GOT3 (cell line): ENCODE results near the gene UHRF1.

Experiments
- DNase-seq: peaks from one replicate; lab custom pipeline; 2025; ENCODE audit warnings: mixed read lengths; lab: John Stamatoyannopoulos, UW

UHRF1 gene

GRCh38 chr19:4988770-4989251 lies 79.5 kb downstream of the UHRF1 start:
- DNase-seq: no peak

- no peak for DNase-seq
These were observed 81.0 kb downstream of the UHRF1 start for GRCh38 chr19:4990306-4990705.

GRCh38 chr19:4991538-4991937 lies 82.2 kb downstream of the UHRF1 start:
- DNase-seq: no peak

- no peak for DNase-seq
These were observed 82.8 kb downstream of the UHRF1 start for GRCh38 chr19:4991996-4992698.

GRCh38 chr19:4993683-4994082 lies 84.4 kb downstream of the UHRF1 start:
- no peak for DNase-seq

- DNase-seq: no peak
These were observed 87.4 kb downstream of the UHRF1 start for GRCh38 chr19:4996701-4997100.

- no peak for DNase-seq
These were observed 88.0 kb downstream of the UHRF1 start for GRCh38 chr19:4997297-4997696.

GRCh38 chr19:5000120-5000611 lies 90.9 kb downstream of the UHRF1 start:
- no peak for DNase-seq

GRCh38 chr19:5001615-5002014 lies 92.3 kb downstream of the UHRF1 start:
- DNase-seq: no peak

- DNase-seq: no peak
These were observed 92.8 kb downstream of the UHRF1 start for GRCh38 chr19:5002143-5002542.

GRCh38 chr19:5003781-5004180 lies 94.5 kb downstream of the UHRF1 start:
- no peak for DNase-seq

GRCh38 chr19:5005096-5005495 lies 95.8 kb downstream of the UHRF1 start:
- DNase-seq: no peak

- no peak for DNase-seq
These were observed 96.9 kb downstream of the UHRF1 start for GRCh38 chr19:5006201-5006600.

GRCh38 chr19:5006821-5007220 lies 97.5 kb downstream of the UHRF1 start:
- DNase-seq: no peak
